Endothelial cell of umbilical vein (primary cell): Measurements from ENCODE around the gene SLC30A7. TPM values are rescaled to one million over a fixed set of nuclear protein-coding genes. Genes with fewer than 3 reads are reported as not detected.

Experiments
- BruUV-seq: library from RNA; stranded (reverse); fragments of 400-500 nt; replicated peaks from 2 replicates; lab custom pipeline; 2021; lab: Mats Ljungman, UMichigan
- CTCF ChIA-PET: fragments of 300-600, 350-600 bp; sonication (Branson Sonifier 250); formaldehyde crosslinking; loops from one replicate; lab custom pipeline; 2021; ENCODE audit warnings: antibody characterized with exemption, inconsistent platforms; lab: Charles Lee
- POLR2A ChIA-PET: fragments of 300-600, 350-600 bp; sonication (Branson Sonifier 250); formaldehyde crosslinking; loops from one replicate; lab custom pipeline; 2021; ENCODE audit warnings: antibody characterized with exemption, inconsistent platforms; lab: Charles Lee
- DNase-seq: peaks from one replicate; pipeline ENCODE4 v3.0.0-alpha.2; 2011; ENCODE audit warnings: low read depth, low spot score
- FAIRE-seq: peaks from 2 replicates; lab custom pipeline; 2011; peaks lifted over from hg19 to GRCh38; lab: Jason Lieb, UNC
- H2AFZ ChIP-seq: 2 replicates; pipeline ENCODE4 v1.6.0; 2012; ENCODE audit warnings: low read depth, low read length, control low read depth, inconsistent platforms
- H3K27ac ChIP-seq: 2 replicates; pipeline ENCODE4 v1.5.1; 2011; ENCODE audit warnings: low read depth, mild to moderate bottlenecking, control low read depth, low read length, moderate library complexity; ENCODE audit not compliant: insufficient read depth
- H3K27me3 ChIP-seq, 2 experiments: 2 replicates each; pipeline versions ENCODE4 v1.6.0 to v1.6.1; 2011; ENCODE audit warnings: low read length in 2 of 2, mixed read lengths in 1 of 2; ENCODE audit not compliant: control insufficient read depth in 2 of 2, insufficient read depth in 2 of 2
- H3K36me3 ChIP-seq, 2 experiments: 2 replicates in 1 of 2; 3 replicates in 1 of 2; pipeline ENCODE4 v1.5.1; 2011; ENCODE audit warnings: low read length in 2 of 2, mild to moderate bottlenecking in 1 of 2, moderate library complexity in 1 of 2; ENCODE audit not compliant: control insufficient read depth in 2 of 2, insufficient read depth in 2 of 2; ENCODE audit errors: extremely low read depth in 1 of 2
- H3K4me1 ChIP-seq: 3 replicates; pipeline ENCODE4 v1.5.1; 2011; ENCODE audit warnings: mild to moderate bottlenecking, low read length; ENCODE audit not compliant: control insufficient read depth, insufficient read depth; ENCODE audit errors: extremely low read depth
- H3K4me2 ChIP-seq: 2 replicates; pipeline ENCODE4 v1.6.1; 2011; ENCODE audit warnings: low read length, control low read depth, mixed read lengths; ENCODE audit not compliant: insufficient read depth
- H3K4me3 ChIP-seq, 3 experiments: fragments of 200-600 bp in 1 of 3; sonication (generic), shearing (Covaris generic) in 1 of 3; replicated peaks in 1 of 3; 2 replicates each; pipeline ENCODE4 v1.5.1; 2011 to 2016; ENCODE audit warnings: control low read depth in 3 of 3, low read length in 3 of 3, mild to moderate bottlenecking in 2 of 3, inconsistent platforms in 1 of 3, low read depth in 1 of 3, moderate library complexity in 1 of 3; ENCODE audit not compliant: insufficient read depth in 1 of 3
- H3K79me2 ChIP-seq: 2 replicates; pipeline ENCODE4 v1.6.0; 2012; ENCODE audit warnings: low read length, inconsistent platforms; ENCODE audit not compliant: control insufficient read depth, insufficient read depth
- H3K9ac ChIP-seq: replicated peaks from 2 replicates; pipeline ENCODE3; 2011; ENCODE audit warnings: low read length, control low read depth; ENCODE audit not compliant: insufficient read depth; ENCODE audit errors: extremely low read depth
- H3K9me1 ChIP-seq: replicated peaks from 3 replicates; pipeline ENCODE4 v1.6.0; 2011; ENCODE audit warnings: mild to moderate bottlenecking, low read length; ENCODE audit not compliant: control insufficient read depth, insufficient read depth; ENCODE audit errors: extremely low read depth
- H3K9me3 ChIP-seq: replicated peaks from 2 replicates; pipeline ENCODE4 v1.5.1; 2012; ENCODE audit warnings: low read length, inconsistent platforms; ENCODE audit not compliant: control insufficient read depth, insufficient read depth
- H4K20me1 ChIP-seq: replicated peaks from 2 replicates; pipeline ENCODE3; 2011; ENCODE audit warnings: mild to moderate bottlenecking, low read length; ENCODE audit not compliant: control insufficient read depth, insufficient read depth; ENCODE audit errors: extremely low read depth
- CTCF ChIP-seq, 2 donors: IDR thresholded peaks; 1 replicate in 1 of 2; 2 replicates in 1 of 2; pipeline ENCODE4 v1.5.1; 2011; ENCODE audit warnings: low read length in 2 of 2, mild to moderate bottlenecking in 2 of 2, moderate library complexity in 2 of 2, control low read depth in 1 of 2, inconsistent platforms in 1 of 2, low read depth in 1 of 2; ENCODE audit not compliant: insufficient read depth in 1 of 2; ENCODE audit errors: extremely low read depth in 1 of 2
- EZH2 ChIP-seq: IDR thresholded peaks from 2 replicates; pipeline ENCODE4 v1.6.1; 2012; ENCODE audit warnings: borderline replicate concordance, low read depth, mild to moderate bottlenecking, moderate library complexity, low read length, inconsistent platforms; ENCODE audit not compliant: severe bottlenecking
- FOS ChIP-seq: IDR thresholded peaks from 2 replicates; pipeline ENCODE4 v1.6.1; 2011; ENCODE audit warnings: mild to moderate bottlenecking, low read length, moderate library complexity, borderline replicate concordance; ENCODE audit not compliant: insufficient read depth
- GATA2 ChIP-seq: IDR thresholded peaks from 2 replicates; pipeline ENCODE4 v1.7.0; 2011; ENCODE audit warnings: low read depth, mild to moderate bottlenecking, moderate library complexity, mixed read lengths, low read length; ENCODE audit not compliant: insufficient read length, insufficient read depth
- JUN ChIP-seq: IDR thresholded peaks from 2 replicates; pipeline ENCODE4 v1.6.1; 2011; ENCODE audit warnings: borderline replicate concordance, low read depth; ENCODE audit not compliant: insufficient read length, insufficient read depth
- MYC ChIP-seq: IDR thresholded peaks from one replicate; pipeline ENCODE4 v1.6.1; 2011; ENCODE audit warnings: mild to moderate bottlenecking, low read depth, low read length
- dilution Hi-C: fragments of 300-500 bp; cut with MboI; formaldehyde crosslinking; loops from one replicate; pipeline ENCODE4 v1.15.0; 2019; ENCODE audit warnings: low sequenced_read_pairs; ENCODE audit not compliant: extremely low pct_ligation_motif_present
- intact Hi-C: fragments of 100-400 bp; cut with micrococcal nuclease; formaldehyde crosslinking; loops from one replicate; pipeline ENCODE4 v1.10.0; 2022
- polyA plus RNA-seq, 4 experiments: library from polyadenylated mRNA; depleted of rRNA in 3 of 4; stranded (reverse) in 3 of 4; unstranded in 1 of 4; fragments of >200 nt; gene quantifications; 2 replicates each; pipeline versions ENCODE4 v1.2.1 to v1.2.3, GENCODE V29; 2011 to 2012; ENCODE audit warnings: missing spikeins in 1 of 4
- total RNA-seq: library from RNA; stranded (reverse); gene quantifications from 2 replicates; pipeline ENCODE4 v1.2.3, GENCODE V29; 2021

SLC30A7 gene
- total and polyA plus RNA-seq, 2 donors (not counting 3 experiments of a cell fraction or from before 2014, with no cell fraction given): 9.3 to 38.6 TPM

- no peak for FAIRE-seq
- no peaks in the 10 kb centered on the region for H3K9me3 ChIP-seq
- H3K9me1 ChIP-seq: no peaks in the 10 kb centered on the region
- TF ChIP-seq EZH2 (no peak), CTCF (IDR thresholded peaks at IDR 0.05; ENCODE audit: extremely low read depth in 1 of 2, insufficient read depth in 1 of 2, low read depth in 1 of 2, low read length in 2 of 2) (no peak), FOS (no peak), MYC (no peak)
- no peak overlapping the region for H3K4me2 ChIP-seq
- intact Hi-C loops (loop anchor here (5.0 to 10.0 kb wide), 5 partner anchors 165 to 833 kb away; partner anchors contain the start of genes CDC14A and GPR88), dilution Hi-C loops (loop anchor here (10.0 to 25.0 kb wide), 2 partner anchors 258 to 405 kb away; no protein-coding TSS in a partner anchor)
- no peak overlapping the region for H2AFZ ChIP-seq
- BruUV-seq: no TSS peak
- H3K4me3 ChIP-seq: no peak overlapping the region
- no peaks in the 10 kb centered on the region for H3K36me3 ChIP-seq
- H3K27ac ChIP-seq: no peak overlapping the region
- no peak overlapping the region for H3K9ac ChIP-seq
- H3K79me2 ChIP-seq: no peaks in the 10 kb centered on the region
- no peaks in the 10 kb centered on the region for H4K20me1 ChIP-seq
- peaks cover 13% of the 10 kb centered on the region for H3K4me1 ChIP-seq
- DNase-seq: no peak
- POLR2A ChIA-PET: no interaction called here
- H3K27me3 ChIP-seq: no peaks in the 10 kb centered on the region
- CTCF ChIA-PET: interaction anchor here (1.7 to 9.8 kb wide), 5 partner anchors 59 to 488 kb away, joined by 5 to 261 read pairs (median 56); no protein-coding TSS in a partner anchor
Observed at GRCh38 chr1:100869996-100870395, 25.9 kb upstream of the SLC30A7 start.

GRCh38 chr1:100874433-100874832 lies 21.5 kb upstream of the SLC30A7 start:
- ChIA-PET CTCF (interaction anchor here (1.1 to 8.4 kb wide), 3 partner anchors 10 to 414 kb away, joined by 3 to 252 read pairs (median 4); no protein-coding TSS in a partner anchor), POLR2A (no interaction called here)
- Histone ChIP-seq H3K27ac (no peak overlapping the region), H3K9me1 (no peaks in the 10 kb centered on the region), H3K27me3 (no peaks in the 10 kb centered on the region), H3K4me1 (no peaks in the 10 kb centered on the region), H4K20me1 (no peaks in the 10 kb centered on the region), H3K4me3 (no peak overlapping the region), H3K4me2 (no peak overlapping the region), H3K36me3 (no peaks in the 10 kb centered on the region), H3K9ac (no peak overlapping the region), H3K79me2 (no peaks in the 10 kb centered on the region), H3K9me3 (no peaks in the 10 kb centered on the region), H2AFZ (no peak overlapping the region)
- FAIRE-seq: no peak
- TF ChIP-seq GATA2 (no peak), CTCF (IDR thresholded peaks at IDR 0.05; ENCODE audit: extremely low read depth in 1 of 2, insufficient read depth in 1 of 2, low read depth in 1 of 2, low read length in 2 of 2) (no peak), FOS (no peak), JUN (no peak), EZH2 (no peak)
- BruUV-seq: no TSS peak
- intact Hi-C loops: no loop called here
- DNase-seq: no peak
- dilution Hi-C loops: loop anchor here (10.0 to 25.0 kb wide), 2 partner anchors 262 to 410 kb away; no protein-coding TSS in a partner anchor
